Immature natural killer cell (primary cell): Measurements from ENCODE around the gene TRIM41. TPM values are rescaled to one million over a fixed set of nuclear protein-coding genes. Genes with fewer than 3 reads are reported as not detected.

Experiments used
- DNase-seq, 3 donors: peaks; one replicate each; pipeline ENCODE4 v3.0.0; 2022; ENCODE audit warnings: mixed read lengths in 1 of 3
- H3K27ac Mint-ChIP-seq, 6 donors: one replicate each; pipeline ENCODE4 v1.8.0; 2020; ENCODE audit warnings: mixed read lengths in 6 of 6, mild to moderate bottlenecking in 5 of 6, inconsistent platforms in 4 of 6, moderate library complexity in 3 of 6
- H3K27me3 Mint-ChIP-seq, 3 donors: one replicate each; pipeline ENCODE4 v1.8.0; 2020 to 2021; ENCODE audit warnings: low read depth in 3 of 3, mild to moderate bottlenecking in 3 of 3, mixed read lengths in 3 of 3, moderate library complexity in 3 of 3, inconsistent platforms in 1 of 3
- H3K36me3 Mint-ChIP-seq, 3 donors: one replicate each; pipeline ENCODE4 v1.8.0; 2020; ENCODE audit warnings: mixed read lengths in 3 of 3, inconsistent platforms in 2 of 3, mild to moderate bottlenecking in 2 of 3
- H3K4me1 Mint-ChIP-seq, 2 donors: one replicate each; pipeline ENCODE4 v1.8.0; 2020; ENCODE audit warnings: inconsistent platforms in 2 of 2, mild to moderate bottlenecking in 2 of 2, mixed read lengths in 2 of 2, moderate library complexity in 1 of 2
- H3K4me3 Mint-ChIP-seq, 5 donors: one replicate each; pipeline ENCODE4 v1.8.0; 2020; ENCODE audit warnings: mild to moderate bottlenecking in 5 of 5, mixed read lengths in 5 of 5, inconsistent platforms in 3 of 5, moderate library complexity in 3 of 5
- H3K9me3 Mint-ChIP-seq, 6 donors: one replicate each; pipeline ENCODE4 v1.8.0; 2020; ENCODE audit warnings: mild to moderate bottlenecking in 6 of 6, mixed read lengths in 6 of 6, inconsistent platforms in 4 of 6, moderate library complexity in 3 of 6
- polyA plus RNA-seq, 3 donors: library from polyadenylated mRNA; unstranded; fragments of 300-500 nt; fragmentation: Illumina TruSeq; gene quantifications; one replicate each; pipeline ENCODE4 v1.2.3, GENCODE V29; 2021

TRIM41 gene
- polyA plus RNA-seq, 3 donors from 2014 or later, result 0.80 to 2.3 (median 1.7) TPM

GRCh38 chr5:181221105-181221791 is 1.8 kb upstream of the TRIM41 start:
- peak overlapping the region; percentile 96 to 100 (median 98) for H3K27ac Mint-ChIP-seq
- H3K36me3 Mint-ChIP-seq, result no peaks in the 10 kb centered on the region
- H3K4me1 Mint-ChIP-seq, result peaks cover 76 to 80% of the 10 kb centered on the region in 2 donors

GRCh38 chr5:181221792-181222629 is 1.1 kb upstream of the TRIM41 start:
- H3K36me3 Mint-ChIP-seq, result no peaks in the 10 kb centered on the region
- H3K4me3 Mint-ChIP-seq, result peak overlapping the region; percentile 88 to 96 (median 95)

More at GRCh38 chr5:181221105-181221791, 1.8 kb upstream of the TRIM41 start:
- peak overlapping the region; percentile 88 to 96 (median 95) for H3K4me3 Mint-ChIP-seq
- H3K27me3 Mint-ChIP-seq, result peaks cover 49 to 66% (median 55%) of the 10 kb centered on the region in 3 donors
- H3K9me3 Mint-ChIP-seq, result peaks cover 0 to 13% (median 5%) of the 10 kb centered on the region in 6 donors
- DNase-seq, result peak; percentile 76 to 84 (median 79)

GRCh38 chr5:181222630-181223057 is 437 bp upstream of the TRIM41 start:
- Mint-ChIP-seq H3K36me3 (no peaks in the 10 kb centered on the region), H3K9me3 (peaks cover 0 to 13% (median 5%) of the 10 kb centered on the region in 6 donors), H3K27ac (peak overlapping the region; percentile 96 to 100 (median 98)), H3K4me1 (peaks cover 63 to 68% of the 10 kb centered on the region in 2 donors), H3K27me3 (peaks cover 45 to 59% (median 47%) of the 10 kb centered on the region in 3 donors), H3K4me3 (peak overlapping the region; percentile 88 to 96 (median 95))
- no peak for DNase-seq

More at GRCh38 chr5:181221792-181222629, 1.1 kb upstream of the TRIM41 start:
- Mint-ChIP-seq H3K4me1 (peaks cover 69 to 74% of the 10 kb centered on the region in 2 donors), H3K27ac (peak overlapping the region; percentile 96 to 100 (median 98)), H3K9me3 (peaks cover 0 to 13% (median 5%) of the 10 kb centered on the region in 6 donors), H3K27me3 (peaks cover 49 to 65% (median 54%) of the 10 kb centered on the region in 3 donors)
- DNase-seq, result peak; percentile 94 to 95 (median 95)

GRCh38 chr5:181223729-181224389 is 778 bp downstream of the TRIM41 start:
- peak overlapping the region; percentile 96 to 100 (median 98) for H3K27ac Mint-ChIP-seq
- H3K36me3 Mint-ChIP-seq, result no peaks in the 10 kb centered on the region
- DNase-seq, result no peak
- peaks cover 0 to 8% (median 5%) of the 10 kb centered on the region in 6 donors for H3K9me3 Mint-ChIP-seq
- H3K27me3 Mint-ChIP-seq, result peaks cover 35 to 47% (median 36%) of the 10 kb centered on the region in 3 donors
- H3K4me3 Mint-ChIP-seq, result peak overlapping the region; percentile 88 to 96 (median 95)
- H3K4me1 Mint-ChIP-seq, result peaks cover 52 to 56% of the 10 kb centered on the region in 2 donors

GRCh38 chr5:181224390-181225229 is 1.5 kb downstream of the TRIM41 start:
- H3K4me3 Mint-ChIP-seq, result peak overlapping the region; percentile 88 to 96 (median 95)
- DNase-seq, result peak in 1 of 3 donors; percentile 19
- peak overlapping the region; percentile 96 to 100 (median 98) for H3K27ac Mint-ChIP-seq
- H3K4me1 Mint-ChIP-seq, result peaks cover 58 to 60% of the 10 kb centered on the region in 2 donors
- peaks cover 31 to 43% (median 34%) of the 10 kb centered on the region in 3 donors for H3K27me3 Mint-ChIP-seq
- H3K36me3 Mint-ChIP-seq, result peaks cover 4 to 7% (median 6%) of the 10 kb centered on the region in 3 donors
- H3K9me3 Mint-ChIP-seq, result peaks cover 0 to 8% (median 5%) of the 10 kb centered on the region in 6 donors

- Mint-ChIP-seq H3K27ac (peak overlapping the region in 5 of 6 donors; percentile 3 to 72 (median 36)), H3K4me3 (no peak overlapping the region), H3K9me3 (no peaks in the 10 kb centered on the region), H3K27me3 (no peaks in the 10 kb centered on the region), H3K36me3 (peaks cover 17 to 28% (median 19%) of the 10 kb centered on the region in 3 donors), H3K4me1 (peaks cover 22 to 31% of the 10 kb centered on the region in 2 donors)
- no peak for DNase-seq
Measured at GRCh38 chr5:181229996-181230395, 6.9 kb downstream of the TRIM41 start.

GRCh38 chr5:181230551-181230950 is 7.5 kb downstream of the TRIM41 start:
- Mint-ChIP-seq H3K9me3 (no peaks in the 10 kb centered on the region), H3K4me3 (no peak overlapping the region), H3K36me3 (peaks cover 17 to 31% (median 19%) of the 10 kb centered on the region in 3 donors), H3K27me3 (no peaks in the 10 kb centered on the region), H3K4me1 (peaks cover 17 to 25% of the 10 kb centered on the region in 2 donors), H3K27ac (peak overlapping the region in 1 of 6 donors; percentile 29)
- DNase-seq, result no peak

- peak overlapping the region in 2 of 6 donors; percentile 16 to 50 for H3K27ac Mint-ChIP-seq
- peaks cover 14 to 21% of the 10 kb centered on the region in 2 donors for H3K4me1 Mint-ChIP-seq
- no peaks in the 10 kb centered on the region for H3K27me3 Mint-ChIP-seq
- no peak overlapping the region for H3K4me3 Mint-ChIP-seq
- H3K36me3 Mint-ChIP-seq, result peaks cover 17 to 40% (median 25%) of the 10 kb centered on the region in 3 donors
- no peak for DNase-seq
- H3K9me3 Mint-ChIP-seq, result no peaks in the 10 kb centered on the region
Measured at GRCh38 chr5:181231432-181231831, 8.4 kb downstream of the TRIM41 start.

GRCh38 chr5:181232593-181232992 is 9.5 kb downstream of the TRIM41 start:
- peaks cover 14 to 22% of the 10 kb centered on the region in 2 donors for H3K4me1 Mint-ChIP-seq
- H3K4me3 Mint-ChIP-seq, result no peak overlapping the region
- DNase-seq, result no peak
- H3K9me3 Mint-ChIP-seq, result no peaks in the 10 kb centered on the region
- H3K36me3 Mint-ChIP-seq, result peaks cover 20 to 48% (median 37%) of the 10 kb centered on the region in 3 donors
- H3K27me3 Mint-ChIP-seq, result no peaks in the 10 kb centered on the region
- peak overlapping the region in 4 of 6 donors; percentile 42 to 85 (median 58) for H3K27ac Mint-ChIP-seq

- peaks cover 24 to 55% (median 43%) of the 10 kb centered on the region in 3 donors for H3K36me3 Mint-ChIP-seq
- peaks cover 16 to 28% of the 10 kb centered on the region in 2 donors for H3K4me1 Mint-ChIP-seq
- H3K9me3 Mint-ChIP-seq, result no peaks in the 10 kb centered on the region
- H3K4me3 Mint-ChIP-seq, result no peak overlapping the region
- peak overlapping the region in 4 of 6 donors; percentile 56 to 71 (median 58) for H3K27ac Mint-ChIP-seq
- DNase-seq, result no peak
- no peaks in the 10 kb centered on the region for H3K27me3 Mint-ChIP-seq
Measured at GRCh38 chr5:181233088-181233800, 10.2 kb downstream of the TRIM41 start.

- Mint-ChIP-seq H3K4me3 (no peak overlapping the region), H3K4me1 (peaks cover 18 to 33% of the 10 kb centered on the region in 2 donors), H3K36me3 (peaks cover 29 to 60% (median 47%) of the 10 kb centered on the region in 3 donors), H3K27ac (no peak overlapping the region), H3K27me3 (peaks cover 0 to 2% (median 0%) of the 10 kb centered on the region in 3 donors), H3K9me3 (no peaks in the 10 kb centered on the region)
- DNase-seq, result no peak
Measured at GRCh38 chr5:181233801-181234454, 10.8 kb downstream of the TRIM41 start.
